ENCODE data around the gene LIN54.
"Not testable (repeated sequence)": the region's sequence is repeated elsewhere in the genome, so short reads cannot be mapped to it uniquely, and the experiment has no call there.

LIN54 gene

DNA sequence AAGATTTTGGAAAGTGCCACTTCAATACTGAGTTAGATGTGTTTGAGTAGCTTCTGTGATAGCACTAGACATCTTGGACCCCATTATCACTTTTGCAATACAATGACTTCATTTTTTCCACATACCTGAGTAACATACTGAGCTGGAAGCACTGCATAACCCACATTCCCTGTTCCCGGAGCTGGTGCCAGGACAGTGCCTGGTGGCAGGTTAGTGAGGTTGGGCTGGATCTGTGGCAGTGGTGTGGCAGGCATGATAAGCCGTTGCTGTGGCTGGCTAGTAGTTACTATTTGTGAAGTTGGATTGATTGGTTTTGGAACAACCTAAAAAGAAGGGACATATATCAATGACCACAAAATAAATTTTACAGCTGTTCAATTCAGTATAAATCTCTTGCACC lies 71.2 kb downstream of the LIN54 start:
- DNase-seq: no peak

DNA sequence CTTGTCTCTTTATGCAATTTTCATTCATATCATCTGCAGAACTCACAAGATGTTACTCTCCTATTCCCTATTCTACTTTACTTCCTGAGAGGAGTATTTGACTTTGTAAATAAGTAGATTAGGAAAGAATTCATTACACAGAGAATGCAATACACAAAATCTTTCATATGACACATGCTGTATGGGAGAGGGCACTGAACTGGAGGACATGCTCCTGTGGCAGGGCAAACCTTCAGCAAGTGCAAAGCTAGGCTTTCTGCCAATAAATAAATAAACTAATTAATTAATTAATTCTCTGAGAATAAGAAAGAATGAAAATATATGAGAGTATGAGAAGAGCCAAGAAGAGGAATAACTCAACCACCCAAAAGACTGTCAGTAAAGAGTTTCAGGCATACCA lies 76.2 kb downstream of the LIN54 start:
- DNase-seq: no peak

DNA sequence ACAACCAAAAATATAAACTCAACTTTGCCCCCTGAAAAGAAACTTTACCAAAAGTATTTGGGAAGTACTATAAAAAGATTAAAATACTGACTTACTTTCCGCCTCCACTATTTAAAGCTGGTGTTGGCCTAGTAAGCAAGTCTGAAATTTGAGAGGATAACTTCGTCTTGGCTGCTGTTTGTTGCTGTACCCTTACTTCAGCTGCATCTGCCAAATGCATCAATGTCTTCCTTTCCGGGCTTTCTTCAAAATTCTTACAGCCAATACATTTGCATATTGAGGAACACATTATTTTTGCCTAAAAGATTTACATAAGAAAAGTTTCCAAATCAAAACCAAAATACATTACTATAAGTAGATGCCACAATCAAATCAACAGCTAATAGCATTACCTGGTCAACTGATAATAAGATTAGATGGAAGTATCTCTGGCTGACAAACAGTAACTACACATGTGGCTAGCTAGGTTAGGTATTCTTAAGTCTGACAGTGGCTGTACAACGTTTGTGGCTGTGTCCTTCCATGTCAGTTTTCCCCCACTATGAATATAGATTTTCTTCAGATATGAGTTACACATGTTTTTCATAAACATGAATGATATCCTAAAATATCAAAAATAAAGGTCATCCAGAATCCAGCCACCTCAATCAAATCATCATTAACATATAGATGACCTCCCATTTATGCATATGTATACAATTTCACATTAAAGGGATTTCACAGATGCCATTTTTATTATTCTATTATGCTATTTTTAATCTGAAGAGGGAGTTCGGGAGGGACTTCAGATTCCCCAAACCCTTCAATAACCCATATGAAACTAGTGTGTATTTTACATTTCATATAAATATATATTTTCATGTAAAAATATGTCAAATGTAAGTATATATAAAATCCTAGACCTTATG lies 79.5 kb downstream of the LIN54 start:
- DNase-seq: no peak

DNA sequence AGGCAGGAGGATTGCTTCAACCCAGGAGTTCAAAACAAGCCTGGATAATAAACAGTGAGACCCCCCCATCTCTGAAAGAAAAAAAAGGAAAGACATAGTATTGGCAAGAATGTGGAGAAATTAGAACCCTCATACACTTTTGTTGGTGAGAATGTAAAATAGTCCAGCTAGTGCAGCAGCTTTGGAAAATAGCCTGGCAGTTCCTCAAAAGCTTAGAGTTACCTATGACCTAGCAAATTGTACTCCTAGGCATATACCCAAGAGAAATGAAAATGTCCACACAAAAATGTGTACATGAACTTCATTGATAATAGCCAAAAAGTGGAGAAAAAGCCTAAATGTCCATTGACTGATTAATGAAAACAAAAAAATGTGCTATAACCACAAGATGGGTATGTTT lies 88.8 kb downstream of the LIN54 start:
- no peak for DNase-seq

DNA sequence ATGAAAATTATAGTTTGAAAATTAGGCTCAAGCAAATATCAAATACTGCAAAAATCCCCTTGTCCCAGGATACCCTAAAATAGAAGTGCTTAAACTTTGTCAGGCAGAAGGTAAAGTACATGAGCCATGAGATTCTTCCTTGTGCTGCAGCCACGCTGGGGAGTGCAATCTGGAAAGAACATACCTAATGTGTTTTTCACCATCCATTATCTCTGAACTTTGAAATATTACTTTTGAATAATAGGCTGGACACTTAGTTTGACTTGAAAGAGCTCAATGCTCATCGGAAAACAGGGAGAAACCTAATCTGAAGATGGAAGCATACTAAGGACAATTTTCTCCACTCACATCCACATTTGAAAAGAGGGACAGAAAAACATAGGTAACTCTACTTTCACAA lies 91.2 kb downstream of the LIN54 start:
- no peak for DNase-seq

DNA sequence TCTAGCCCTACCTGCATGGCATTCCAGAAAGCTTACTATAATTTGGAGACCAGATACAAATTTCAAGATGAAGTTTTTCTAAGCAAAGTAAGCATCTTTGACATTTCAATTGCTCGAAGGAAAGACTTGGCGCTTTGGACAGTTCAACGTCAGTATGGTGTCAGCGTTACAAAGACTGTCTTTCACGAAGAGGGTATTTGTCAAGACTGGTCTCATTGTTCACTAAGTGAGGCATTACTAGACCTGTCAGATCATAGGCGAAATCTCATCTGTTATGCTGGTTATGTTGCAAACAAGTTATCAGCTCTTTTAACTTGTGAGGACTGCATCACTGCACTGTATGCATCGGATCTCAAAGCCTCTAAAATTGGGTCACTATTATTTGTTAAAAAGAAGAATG lies 92.5 kb downstream of the LIN54 start:
- no peak for DNase-seq

DNA sequence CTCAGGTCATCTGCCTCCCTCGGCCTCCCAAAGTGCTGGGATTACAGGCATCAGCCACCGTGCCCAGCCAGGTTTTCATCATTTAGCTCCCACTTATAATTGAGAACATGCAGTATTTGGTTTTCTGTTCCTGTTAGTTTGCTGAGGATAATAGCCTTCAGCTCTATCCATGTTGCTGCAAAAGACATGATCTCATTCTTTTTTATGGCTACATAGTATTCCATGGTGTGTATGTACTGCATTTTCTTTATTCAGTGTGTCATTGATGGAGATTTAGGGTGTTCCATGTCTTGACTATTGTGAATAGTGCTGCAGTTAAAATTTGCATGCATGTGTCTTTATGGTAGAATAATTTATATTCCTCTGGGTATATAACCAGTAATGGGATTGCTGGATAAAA lies 96.7 kb downstream of the LIN54 start:
- not testable (repeated sequence) for DNase-seq

DNA sequence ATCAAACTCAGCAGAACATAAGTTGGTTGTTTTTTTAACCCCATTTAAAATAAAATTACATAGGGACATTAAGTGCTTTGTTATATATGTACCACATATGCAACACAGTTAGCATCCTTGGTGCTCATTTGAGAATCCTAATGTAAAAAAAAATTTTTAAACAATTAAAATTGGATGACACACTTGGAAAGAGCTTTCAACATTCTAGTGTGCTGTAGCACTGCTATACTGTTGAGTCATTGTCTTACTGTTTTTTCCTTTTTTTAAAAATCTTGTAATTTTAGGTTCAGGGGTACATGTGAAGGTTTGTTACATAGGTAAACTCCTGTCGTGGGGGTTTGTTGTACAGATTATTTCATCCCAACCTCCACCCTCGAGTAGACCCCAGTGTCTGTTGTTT lies 97.3 kb downstream of the LIN54 start:
- no peak for DNase-seq

DNA sequence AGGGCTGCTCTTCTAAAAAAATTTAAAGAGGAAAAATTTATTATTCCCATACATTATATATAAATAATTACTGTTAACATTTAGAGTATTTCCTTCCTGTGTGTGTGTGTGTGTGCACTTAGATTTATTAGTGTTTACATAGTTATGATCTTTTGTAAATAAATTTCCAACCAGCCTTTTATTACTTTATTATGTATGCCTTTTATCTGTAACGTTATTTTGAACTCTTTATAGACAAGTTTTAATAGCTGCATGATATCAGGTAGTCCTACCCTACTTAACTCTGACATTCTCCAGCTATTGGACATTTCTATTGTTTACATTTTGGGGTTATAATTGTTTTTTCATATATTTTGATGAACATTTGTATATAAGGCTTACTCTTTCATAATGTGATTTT lies 101.3 kb downstream of the LIN54 start:
- no peak for DNase-seq

DNA sequence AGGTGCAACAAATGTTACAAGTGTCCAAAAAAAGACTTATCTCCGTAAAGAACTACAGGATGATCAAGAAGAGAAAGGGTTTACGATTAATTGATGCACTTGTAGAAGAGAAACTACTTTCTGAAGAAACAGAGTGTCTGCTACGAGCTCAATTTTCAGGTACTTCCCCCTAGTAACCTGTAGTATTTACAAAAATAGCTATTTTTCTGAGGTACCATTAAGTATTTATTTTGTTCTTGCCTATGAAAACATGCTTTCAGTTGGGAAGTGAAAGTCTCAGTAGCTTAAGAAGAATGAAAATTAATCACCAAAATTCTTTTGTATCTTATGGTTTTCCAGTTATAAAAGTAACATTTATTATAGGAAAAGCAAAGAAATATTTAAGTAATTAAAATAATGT lies 104.2 kb downstream of the LIN54 start:
- DNase-seq: no peak

DNA sequence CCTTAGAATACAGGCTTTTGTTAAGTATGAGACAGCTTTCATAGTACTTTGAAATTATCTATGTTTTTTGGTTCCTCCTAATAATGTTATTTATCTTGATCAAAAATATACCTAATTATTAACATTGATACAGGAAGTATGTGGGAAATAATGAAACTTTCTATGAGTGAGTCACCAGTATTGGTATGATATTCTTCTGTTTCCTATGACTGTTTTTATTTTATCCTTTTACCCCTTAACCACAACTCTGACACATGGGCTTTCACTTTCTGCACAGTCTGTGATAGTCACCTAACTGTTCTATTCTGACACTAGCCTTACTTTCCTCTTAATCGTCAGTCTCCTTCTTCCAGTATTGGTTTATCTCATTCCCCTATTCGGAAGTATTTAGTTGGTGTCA lies 105.4 kb downstream of the LIN54 start:
- DNase-seq: peak in 1 of 2 donors; percentile 11

DNA sequence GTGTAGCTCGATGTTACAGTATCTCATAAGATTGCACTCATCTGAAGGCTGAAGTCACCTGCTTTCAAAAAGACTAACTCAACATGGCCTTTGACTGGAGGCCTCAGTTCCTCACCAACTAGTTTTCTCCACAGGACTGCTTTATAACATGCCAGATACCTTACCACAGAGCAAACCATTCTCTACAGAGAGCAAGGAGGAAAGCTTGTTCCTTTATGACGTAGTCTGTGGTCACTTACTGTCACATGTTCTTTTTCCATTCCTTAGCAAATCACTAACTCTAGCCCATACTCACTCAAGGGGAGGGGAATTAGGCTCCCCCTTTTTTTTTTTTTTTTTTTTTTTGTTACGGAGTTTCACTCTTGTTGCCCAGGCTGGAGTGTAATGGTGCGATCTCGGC lies 106.9 kb downstream of the LIN54 start:
- DNase-seq: peak in 1 of 2 donors; percentile 20

DNA sequence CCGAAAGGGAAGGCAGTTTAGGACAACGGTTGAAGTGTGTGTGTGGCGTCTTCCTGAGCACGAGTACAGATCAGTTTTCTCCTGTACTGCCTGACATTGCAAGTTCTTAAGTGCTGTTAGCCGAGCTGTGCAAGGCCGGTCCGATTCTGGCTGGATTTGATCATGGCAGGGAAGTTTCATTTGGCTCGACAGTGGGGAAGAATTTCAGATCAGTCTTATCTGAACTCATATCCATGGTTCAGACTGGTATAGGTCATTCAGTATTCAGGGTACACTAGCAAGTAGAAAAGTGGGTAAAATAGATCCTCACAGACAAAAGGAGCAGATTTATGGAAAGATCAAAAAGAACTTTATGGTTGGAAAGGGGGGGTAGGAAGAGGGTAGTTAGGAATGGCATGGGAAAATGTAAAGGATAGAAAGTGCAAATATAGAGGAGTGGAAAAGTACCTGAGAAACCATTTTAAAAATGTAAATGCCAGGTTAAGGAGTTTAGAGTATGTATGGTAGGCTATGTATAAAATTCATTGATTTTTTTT lies 109.4 kb downstream of the LIN54 start:
- no peak for DNase-seq

DNA sequence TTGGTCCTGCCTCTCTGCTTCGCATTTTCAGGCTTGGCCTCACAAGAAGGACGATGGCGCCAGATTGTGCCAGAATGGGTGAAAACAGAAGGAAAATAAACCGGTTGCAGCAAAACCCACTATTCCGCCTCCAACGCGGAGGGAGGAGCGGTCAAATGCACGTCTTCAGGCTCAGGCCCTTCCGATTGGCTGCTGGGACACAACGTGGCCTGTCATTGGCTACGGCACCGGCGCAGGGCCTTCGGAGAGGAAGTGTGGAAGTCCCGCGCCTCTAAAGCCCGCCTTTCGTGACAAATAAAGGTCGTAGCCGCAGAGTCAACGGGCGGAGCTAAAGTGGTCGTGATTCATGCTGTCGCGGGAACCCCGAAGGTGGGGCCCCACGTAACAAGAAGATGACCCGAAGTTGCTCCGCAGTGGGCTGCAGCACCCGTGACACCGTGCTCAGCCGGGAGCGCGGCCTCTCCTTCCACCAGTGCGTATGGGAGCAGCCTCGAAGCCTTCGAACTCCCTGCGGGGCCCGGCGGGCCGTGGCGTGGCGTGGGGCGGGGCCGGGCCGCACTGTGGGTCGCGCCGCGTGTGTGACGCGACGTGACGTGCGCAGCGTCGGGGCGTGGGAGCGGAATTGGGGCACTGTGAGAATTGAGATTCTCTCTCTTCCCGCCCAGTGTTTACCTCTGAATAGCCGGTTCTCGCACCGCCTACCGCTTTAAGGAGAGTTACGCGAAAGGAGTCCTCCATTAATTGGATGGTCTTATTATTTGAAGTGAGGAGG lies 110.0 kb downstream of the LIN54 start, which contains the start of gene THAP9:
Gene THAP9, plus strand, starts transcription at position 325 of the 772 bp plus-strand sequence. Its CDS starts 68 bp downstream, at position 393.
- peak; percentile 98 to 100 for DNase-seq

DNA sequence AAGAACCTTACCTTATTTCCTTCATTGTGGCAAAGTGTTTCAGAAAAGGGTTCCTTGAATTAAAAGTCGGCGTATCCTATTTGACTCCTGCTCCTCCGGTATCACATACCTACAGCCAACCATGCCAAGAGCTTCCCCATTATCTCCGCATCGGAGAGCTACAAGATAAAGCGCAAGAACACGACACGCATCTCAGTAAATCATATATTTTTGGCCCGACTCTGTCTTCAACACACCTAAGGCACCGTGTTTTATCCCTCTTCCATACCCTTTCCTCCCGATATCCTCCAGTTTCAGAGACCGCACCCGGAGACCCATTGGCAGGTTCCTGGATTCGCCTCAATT lies 110.6 kb downstream of the LIN54 start:
- peak in 1 of 2 donors; percentile 24 for DNase-seq

DNA sequence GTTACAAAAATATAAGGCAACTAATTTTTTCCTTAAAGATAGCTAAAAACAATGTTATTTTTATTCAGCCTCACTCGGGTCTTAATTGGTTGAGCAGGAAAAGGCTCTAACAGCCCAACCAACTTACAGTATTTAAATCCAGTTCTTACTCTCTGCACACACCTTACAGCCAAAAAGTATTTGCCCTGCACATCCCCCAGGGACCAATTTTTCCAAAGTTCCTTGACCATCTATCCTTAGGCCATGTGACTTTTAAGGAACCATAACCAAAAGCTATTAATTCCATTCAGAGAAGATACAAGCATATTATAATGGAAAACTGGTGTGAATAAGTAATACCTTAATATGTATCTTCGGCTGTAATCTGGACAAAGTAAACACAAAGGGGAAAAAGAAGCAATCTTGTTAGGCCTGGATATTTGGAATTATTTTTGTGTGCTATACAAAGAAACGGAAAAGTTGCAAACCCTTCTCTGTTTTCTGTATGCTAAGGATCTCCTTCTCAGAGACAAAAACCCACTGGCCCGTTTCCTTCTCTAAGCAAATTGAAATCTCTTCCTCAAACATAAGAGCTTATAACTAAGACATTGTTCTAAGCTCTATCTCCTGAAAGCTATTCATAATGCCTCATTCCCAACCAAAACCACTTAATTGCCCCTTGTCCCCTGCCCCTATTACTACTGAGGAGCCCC lies 111.1 kb downstream of the LIN54 start:
- DNase-seq: peak; percentile 17 to 35

DNA sequence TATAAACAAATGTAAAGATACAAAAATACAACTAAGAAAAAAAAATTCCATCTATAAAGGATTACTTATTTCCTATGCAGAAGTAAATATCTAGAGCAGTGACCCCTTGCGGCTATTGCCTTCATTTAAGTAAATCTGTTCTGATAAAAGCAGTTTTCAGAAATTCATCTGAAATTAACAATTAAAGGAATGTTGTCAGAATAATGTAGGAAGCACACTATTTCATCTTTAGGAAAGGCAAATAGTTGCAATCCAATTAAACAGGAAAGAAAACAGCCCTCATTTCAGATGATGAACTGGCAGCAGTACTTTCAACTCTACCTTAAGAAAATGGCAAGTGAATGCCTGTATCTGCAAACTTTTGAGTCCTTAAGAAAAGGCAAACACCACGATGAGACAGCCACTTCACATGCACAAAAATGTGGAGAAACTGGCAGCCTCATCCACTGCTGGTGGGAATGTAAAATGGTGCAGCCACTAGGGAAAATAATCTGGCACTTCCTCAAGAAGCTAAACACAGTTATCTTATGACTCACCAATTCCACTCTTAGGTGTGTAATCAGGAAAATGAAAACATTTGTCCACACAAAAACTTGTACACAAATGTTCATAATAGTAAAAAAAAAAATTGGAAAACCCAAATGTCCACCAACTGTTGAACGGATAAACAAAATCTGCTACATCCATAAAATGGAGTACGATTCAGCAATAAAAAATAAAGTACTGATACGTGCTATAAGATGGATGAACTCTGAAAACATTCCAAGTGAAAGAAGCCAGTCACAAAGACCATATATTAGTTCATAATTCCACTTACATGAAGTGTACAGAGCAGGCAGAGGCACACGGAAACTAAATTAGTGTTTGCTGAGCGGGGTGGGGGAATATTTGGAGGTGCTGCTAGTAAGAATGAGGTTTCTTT lies 112.0 kb downstream of the LIN54 start:
- peak; percentile 30 to 48 for DNase-seq

DNA sequence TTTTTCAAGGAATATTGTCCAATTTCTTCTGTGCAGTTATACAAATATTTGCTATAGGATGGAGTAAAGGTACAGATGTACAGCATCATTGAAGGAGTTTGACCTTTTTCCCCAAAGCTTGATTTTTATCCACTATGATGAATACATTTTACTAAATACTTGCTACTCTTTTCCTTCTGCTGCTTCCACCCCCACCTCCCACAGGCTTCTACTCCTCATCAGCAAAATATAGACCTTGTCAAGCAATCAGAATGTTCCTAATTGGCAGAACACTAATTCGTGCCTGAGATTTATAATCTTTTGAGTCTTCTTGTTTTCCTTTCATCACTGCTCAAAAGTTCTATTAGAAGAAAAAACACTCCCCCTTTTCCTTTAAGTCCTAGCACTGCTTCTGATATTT lies 113.9 kb downstream of the LIN54 start:
- DNase-seq: no peak

DNA sequence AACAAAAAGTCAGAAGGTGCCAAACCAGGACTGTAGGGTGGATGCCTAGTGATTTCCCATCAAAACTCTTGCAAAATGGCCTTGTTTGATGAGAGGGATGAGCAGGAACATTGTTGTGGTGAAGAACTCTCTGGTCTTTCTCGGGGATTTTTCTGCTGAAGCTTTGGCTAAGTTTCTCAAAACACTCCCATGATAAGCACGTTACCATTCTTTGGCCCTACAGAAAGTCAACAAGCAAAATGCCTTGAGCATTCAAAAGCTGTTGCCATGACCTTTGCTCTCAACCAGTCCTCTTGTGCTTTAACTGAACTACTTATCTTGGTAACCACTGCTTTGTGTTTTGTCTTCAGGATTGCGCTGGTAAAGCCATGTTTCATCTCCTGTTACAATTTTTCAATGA lies 116.7 kb downstream of the LIN54 start:
- no peak for DNase-seq

DNA sequence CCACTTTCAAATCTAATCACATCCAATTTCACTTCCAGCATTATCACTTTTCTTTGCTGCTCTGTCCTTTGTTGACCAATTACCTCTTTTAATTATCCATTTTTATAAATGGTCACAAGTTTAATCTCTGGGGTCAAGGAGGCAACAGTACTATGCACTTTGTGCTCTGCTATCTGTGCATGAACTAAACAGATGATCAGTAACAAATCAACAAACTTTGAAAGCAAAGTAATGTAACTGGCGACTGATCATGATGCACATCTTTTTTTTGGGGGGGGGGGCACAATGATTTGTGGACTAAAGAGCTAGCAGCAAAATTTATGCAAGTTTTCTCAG lies 118.2 kb downstream of the LIN54 start:
- no peak for DNase-seq

DNA sequence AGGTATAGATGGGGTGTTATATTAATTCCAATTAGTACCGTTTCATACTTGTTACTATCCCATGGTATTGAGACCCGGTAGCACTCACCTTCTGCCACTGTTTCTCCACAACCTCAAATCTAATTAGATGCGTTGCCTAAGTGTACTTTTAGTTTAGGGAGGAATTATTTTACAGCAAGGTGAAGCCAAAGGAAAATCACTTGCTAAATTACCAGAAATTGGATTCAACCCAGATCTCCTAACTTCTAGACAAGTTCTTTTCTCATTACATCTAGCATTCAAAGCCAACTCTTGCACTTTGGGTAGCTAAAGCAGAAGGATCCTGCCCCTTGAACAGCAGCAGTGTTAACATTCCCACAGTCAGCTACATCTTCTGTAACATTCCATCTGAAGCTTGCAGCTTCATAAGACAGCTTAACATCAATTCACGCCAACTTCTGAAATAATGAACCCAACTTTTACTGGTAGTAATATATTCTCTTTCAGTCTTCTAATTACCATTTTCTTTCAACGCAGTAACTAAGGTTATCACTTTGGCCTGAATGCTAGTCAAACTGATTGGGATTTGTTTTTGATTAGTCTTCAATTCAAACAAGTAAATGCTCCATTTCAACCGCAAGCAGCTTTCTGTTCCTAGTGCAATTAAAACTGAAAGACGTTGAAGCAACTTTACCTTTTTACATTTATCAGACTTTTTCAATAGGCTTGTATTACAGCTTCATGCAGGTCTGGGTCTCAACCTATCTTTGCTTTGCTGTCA lies 118.7 kb downstream of the LIN54 start:
- DNase-seq: no peak

Measured in inflammatory macrophage treated with lipopolysaccharide for 1 hour (primary cell).